ENCODE data around the gene DOCK3.
"Not testable (repeated sequence)": the region's sequence is repeated elsewhere in the genome, so short reads cannot be mapped to it uniquely, and the experiment has no call there.

DOCK3 gene

GRCh38 chr3:51245867-51246266, 571.1 kb downstream of the DOCK3 start:
- H3K4me1 Mint-ChIP-seq = peaks cover 3% of the 10 kb centered on the region
- H3K27me3 Mint-ChIP-seq = peaks cover 6% of the 10 kb centered on the region
- DNase-seq (ENCODE audit: low spot score in 2 of 2) (no peak), ATAC-seq (ENCODE audit: low read depth) (no peak)
- no peaks in the 10 kb centered on the region for H3K9me3 Mint-ChIP-seq
- H3K36me3 Mint-ChIP-seq = no peaks in the 10 kb centered on the region
- no peak overlapping the region for H3K4me3 Mint-ChIP-seq
- no peak overlapping the region for H3K27ac Mint-ChIP-seq

GRCh38 chr3:51257870-51258269, 583.1 kb downstream of the DOCK3 start:
- H3K4me1 Mint-ChIP-seq = no peaks in the 10 kb centered on the region
- H3K27ac Mint-ChIP-seq = no peak overlapping the region
- H3K27me3 Mint-ChIP-seq = peaks cover 16% of the 10 kb centered on the region
- H3K4me3 Mint-ChIP-seq = no peak overlapping the region
- peaks cover 1% of the 10 kb centered on the region for H3K36me3 Mint-ChIP-seq
- peaks cover 4% of the 10 kb centered on the region for H3K9me3 Mint-ChIP-seq
- DNase-seq (ENCODE audit: low spot score in 2 of 2) (no peak), ATAC-seq (ENCODE audit: low read depth) (no peak)

GRCh38 chr3:51264166-51264565, 589.4 kb downstream of the DOCK3 start:
- not testable (repeated sequence) for H3K36me3 Mint-ChIP-seq; DNase-seq (ENCODE audit: low spot score in 2 of 2); ATAC-seq (ENCODE audit: low read depth); H3K27ac Mint-ChIP-seq; H3K9me3 Mint-ChIP-seq; H3K4me3 Mint-ChIP-seq
- Mint-ChIP-seq H3K4me1 (peaks cover 12% of the 10 kb centered on the region), H3K27me3 (peaks cover 17% of the 10 kb centered on the region)

DNA sequence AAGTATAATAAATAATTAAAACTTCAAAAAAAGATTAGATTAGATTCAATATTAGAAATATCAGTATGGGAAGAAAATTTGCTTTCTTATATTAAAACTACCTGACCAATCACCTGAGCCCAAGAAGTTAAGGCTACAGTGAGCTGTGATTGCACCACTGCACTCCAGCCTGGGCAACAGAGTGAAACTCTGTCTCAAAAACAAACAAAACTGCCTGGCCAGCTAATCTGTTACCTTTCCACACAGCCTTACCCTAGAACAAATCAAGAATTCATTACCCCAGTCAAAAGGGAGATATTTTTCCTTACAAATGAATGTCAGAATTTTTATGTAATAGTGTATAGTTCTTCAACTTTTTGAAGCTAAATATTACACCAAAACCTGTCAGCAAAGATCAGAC, 593.4 kb downstream of the DOCK3 start:
- no peak for ATAC-seq (ENCODE audit: low read depth)
- H3K27me3 Mint-ChIP-seq = peaks cover 8% of the 10 kb centered on the region
- peaks cover 12% of the 10 kb centered on the region for H3K4me1 Mint-ChIP-seq
- H3K4me3 Mint-ChIP-seq = no peak overlapping the region
- H3K9me3 Mint-ChIP-seq = peaks cover 6% of the 10 kb centered on the region
- H3K36me3 Mint-ChIP-seq = no peaks in the 10 kb centered on the region
- DNase-seq (ENCODE audit: low spot score in 2 of 2) = no peak
- H3K27ac Mint-ChIP-seq = no peak overlapping the region

GRCh38 chr3:51269466-51269865, 594.7 kb downstream of the DOCK3 start:
- no peak for ATAC-seq (ENCODE audit: low read depth)
- H3K27me3 Mint-ChIP-seq = peaks cover 3% of the 10 kb centered on the region
- H3K27ac Mint-ChIP-seq = no peak overlapping the region
- peaks cover 12% of the 10 kb centered on the region for H3K4me1 Mint-ChIP-seq
- no peak overlapping the region for H3K4me3 Mint-ChIP-seq
- peaks cover 4% of the 10 kb centered on the region for H3K9me3 Mint-ChIP-seq
- no peak for DNase-seq (ENCODE audit: low spot score in 2 of 2)
- H3K36me3 Mint-ChIP-seq = no peaks in the 10 kb centered on the region

- H3K27me3 Mint-ChIP-seq = peaks cover 3% of the 10 kb centered on the region
- peaks cover 5% of the 10 kb centered on the region for H3K4me1 Mint-ChIP-seq
- no peak overlapping the region for H3K4me3 Mint-ChIP-seq
- H3K36me3 Mint-ChIP-seq = no peaks in the 10 kb centered on the region
- no peak overlapping the region for H3K27ac Mint-ChIP-seq
- H3K9me3 Mint-ChIP-seq = peaks cover 4% of the 10 kb centered on the region
- DNase-seq (ENCODE audit: low spot score in 2 of 2) (no peak), ATAC-seq (ENCODE audit: low read depth) (no peak)
Measured at GRCh38 chr3:51270559-51270958, 595.8 kb downstream of the DOCK3 start.

DNA sequence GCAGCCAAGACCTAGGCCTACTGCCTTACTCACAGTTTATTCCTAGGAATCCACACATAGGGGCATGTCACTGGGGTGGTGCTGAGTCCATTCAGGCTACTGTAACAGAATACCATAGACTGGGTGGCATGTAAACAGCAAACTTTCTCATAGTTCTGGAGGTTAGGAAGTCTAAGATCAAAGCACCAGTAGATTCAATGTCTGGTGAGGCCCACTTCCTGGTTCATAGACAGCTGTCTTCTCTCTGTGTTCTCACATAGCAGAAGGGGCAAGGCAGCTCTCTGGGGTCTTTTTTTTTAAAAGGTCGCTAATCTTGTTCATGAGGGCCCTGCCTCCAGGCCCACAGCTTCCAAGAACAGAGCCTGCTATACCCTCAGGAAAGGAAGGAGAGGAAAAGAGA, 596.4 kb downstream of the DOCK3 start:
- H3K4me1 Mint-ChIP-seq = no peaks in the 10 kb centered on the region
- ATAC-seq (ENCODE audit: low read depth) = no peak
- H3K27me3 Mint-ChIP-seq = peaks cover 4% of the 10 kb centered on the region
- no peak overlapping the region for H3K27ac Mint-ChIP-seq
- DNase-seq (ENCODE audit: low spot score in 2 of 2) = no peak
- H3K9me3 Mint-ChIP-seq = peaks cover 3% of the 10 kb centered on the region
- H3K36me3 Mint-ChIP-seq = no peaks in the 10 kb centered on the region
- no peak overlapping the region for H3K4me3 Mint-ChIP-seq

DNA sequence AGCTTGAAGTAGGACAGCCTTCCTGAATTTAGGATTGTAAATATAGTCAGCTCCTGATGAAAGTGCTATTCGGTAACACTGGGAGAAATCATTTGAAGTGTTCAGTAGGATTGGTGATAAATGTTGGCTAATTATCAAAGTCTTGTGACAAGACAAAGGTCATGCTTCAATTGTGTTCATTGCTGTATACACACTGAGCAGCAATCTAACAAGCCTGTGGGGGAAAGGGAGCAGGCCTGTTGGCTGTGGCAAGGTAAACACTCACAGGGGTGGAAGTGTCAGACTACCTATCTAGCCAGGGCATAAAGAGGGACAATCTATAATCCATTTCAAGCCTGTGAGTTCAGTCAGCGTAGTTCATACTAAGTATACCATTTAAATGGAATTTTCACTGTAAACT, 599.3 kb downstream of the DOCK3 start:
- DNase-seq (ENCODE audit: low spot score in 2 of 2) (no peak), ATAC-seq (ENCODE audit: low read depth) (no peak)
- H3K4me1 Mint-ChIP-seq = no peaks in the 10 kb centered on the region
- no peaks in the 10 kb centered on the region for H3K36me3 Mint-ChIP-seq
- H3K9me3 Mint-ChIP-seq = no peaks in the 10 kb centered on the region
- no peak overlapping the region for H3K4me3 Mint-ChIP-seq
- peaks cover 13% of the 10 kb centered on the region for H3K27me3 Mint-ChIP-seq
- H3K27ac Mint-ChIP-seq = no peak overlapping the region

DNA sequence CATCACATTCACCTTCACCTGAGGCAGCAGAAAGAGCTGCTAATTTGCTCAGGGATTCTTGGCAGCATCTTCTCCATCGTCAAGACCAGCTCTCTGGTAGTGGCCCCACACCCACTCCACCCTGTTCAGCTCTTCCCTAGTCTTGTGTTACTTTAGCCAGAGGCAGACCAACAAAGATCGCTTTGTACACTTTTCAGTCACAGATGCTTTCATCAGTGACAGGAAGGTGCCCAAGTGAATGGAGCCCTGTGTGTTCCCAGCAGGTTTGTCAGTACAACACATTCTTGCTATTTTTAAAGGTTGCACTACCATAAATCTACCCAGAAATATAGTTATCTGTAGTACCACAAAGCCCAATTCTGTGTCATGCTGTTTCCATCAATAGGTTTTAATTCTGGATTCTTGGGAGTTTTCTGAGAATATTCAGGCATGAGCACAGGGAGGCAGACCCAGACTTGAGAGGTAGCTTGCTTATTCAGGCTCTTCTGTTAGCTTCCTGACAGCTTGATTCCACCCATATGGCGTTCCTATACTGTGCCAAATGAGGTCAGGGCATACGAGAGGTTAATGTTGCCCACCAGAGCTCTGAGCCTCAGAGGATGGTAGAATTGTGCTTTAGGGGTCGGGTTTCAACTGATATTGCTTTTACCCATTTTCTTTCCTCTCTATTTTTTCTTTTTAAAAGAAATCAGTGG, 600.5 kb downstream of the DOCK3 start:
- Mint-ChIP-seq H3K27ac (no peak overlapping the region), H3K36me3 (no peaks in the 10 kb centered on the region), H3K9me3 (no peaks in the 10 kb centered on the region), H3K4me3 (no peak overlapping the region), H3K4me1 (no peaks in the 10 kb centered on the region), H3K27me3 (peaks cover 13% of the 10 kb centered on the region)
- no peak for DNase-seq (ENCODE audit: low spot score in 2 of 2)
- no peak for ATAC-seq (ENCODE audit: low read depth)

DNA sequence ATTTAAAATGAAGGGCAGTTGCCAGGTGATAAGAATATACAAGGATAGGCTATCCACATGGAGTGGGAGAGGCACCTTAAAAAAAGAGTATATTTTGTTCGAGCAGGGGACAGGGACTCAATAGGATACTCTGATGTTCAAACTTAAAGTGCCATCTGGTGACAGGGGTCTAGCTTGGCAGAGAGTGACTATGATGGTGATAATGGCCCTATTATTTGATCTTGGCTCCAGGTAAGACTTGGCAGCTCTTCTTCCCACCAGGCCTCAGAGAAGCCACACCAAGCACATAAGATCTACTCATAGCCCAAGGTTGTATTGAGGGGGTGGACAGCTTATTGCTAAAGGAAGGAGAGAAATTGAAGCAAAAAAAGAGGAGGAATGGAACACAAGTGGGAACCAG, 601.3 kb downstream of the DOCK3 start:
- Mint-ChIP-seq H3K36me3 (no peaks in the 10 kb centered on the region), H3K4me1 (no peaks in the 10 kb centered on the region), H3K27me3 (peaks cover 13% of the 10 kb centered on the region), H3K27ac (no peak overlapping the region), H3K4me3 (no peak overlapping the region), H3K9me3 (no peaks in the 10 kb centered on the region)
- no peak for ATAC-seq (ENCODE audit: low read depth)
- no peak for DNase-seq (ENCODE audit: low spot score in 2 of 2)

DNA sequence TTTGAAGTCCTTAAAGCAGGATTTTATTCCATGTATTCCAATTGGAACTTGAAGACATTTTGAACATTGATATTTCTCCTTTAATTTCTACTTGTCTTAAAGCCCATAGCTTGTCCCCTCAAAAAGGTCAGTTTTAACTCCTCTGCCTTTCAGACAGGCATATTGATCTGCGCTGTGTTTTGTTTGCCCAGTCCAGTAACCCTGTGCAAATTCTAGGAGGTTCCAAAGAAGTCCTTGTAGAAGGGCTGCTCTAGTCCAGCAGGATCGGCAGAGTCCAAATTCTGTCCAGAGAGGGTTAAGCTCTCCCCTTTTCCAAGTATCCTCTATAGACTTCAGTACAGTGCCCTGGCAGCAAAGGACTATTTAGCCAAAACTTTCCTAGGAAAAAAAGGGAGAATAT, 604.7 kb downstream of the DOCK3 start:
- H3K36me3 Mint-ChIP-seq = no peaks in the 10 kb centered on the region
- H3K27me3 Mint-ChIP-seq = peaks cover 15% of the 10 kb centered on the region
- H3K4me3 Mint-ChIP-seq = no peak overlapping the region
- no peak for DNase-seq (ENCODE audit: low spot score in 2 of 2)
- no peaks in the 10 kb centered on the region for H3K4me1 Mint-ChIP-seq
- peaks cover 2% of the 10 kb centered on the region for H3K9me3 Mint-ChIP-seq
- H3K27ac Mint-ChIP-seq = no peak overlapping the region
- ATAC-seq (ENCODE audit: low read depth) = no peak

GRCh38 chr3:51280176-51280575, 605.4 kb downstream of the DOCK3 start:
- no peaks in the 10 kb centered on the region for H3K4me1 Mint-ChIP-seq
- ATAC-seq (ENCODE audit: low read depth) (no peak), DNase-seq (ENCODE audit: low spot score in 2 of 2) (no peak)
- H3K9me3 Mint-ChIP-seq = peaks cover 4% of the 10 kb centered on the region
- H3K27ac Mint-ChIP-seq = no peak overlapping the region
- no peak overlapping the region for H3K4me3 Mint-ChIP-seq
- peaks cover 15% of the 10 kb centered on the region for H3K27me3 Mint-ChIP-seq
- no peaks in the 10 kb centered on the region for H3K36me3 Mint-ChIP-seq

DNA sequence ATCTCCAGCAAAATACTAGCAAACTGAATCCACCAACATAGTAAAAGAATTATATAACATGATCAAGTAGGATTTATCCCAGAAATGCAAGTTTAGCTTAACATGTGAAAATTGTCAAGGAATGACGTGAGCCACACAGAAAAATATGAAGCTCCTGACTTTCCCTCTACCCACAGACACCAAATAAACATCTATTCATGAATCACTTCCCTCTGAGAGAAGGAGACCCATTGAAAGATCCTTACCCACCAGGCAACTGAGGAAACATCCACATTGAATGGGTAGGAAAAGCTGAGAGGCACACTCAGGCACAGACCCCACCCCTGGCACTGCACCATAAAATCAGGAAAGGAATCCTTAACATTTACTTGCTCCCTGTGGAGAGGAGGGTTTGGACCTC, 608.2 kb downstream of the DOCK3 start:
- Mint-ChIP-seq H3K9me3 (peaks cover 6% of the 10 kb centered on the region), H3K27ac (no peak overlapping the region), H3K27me3 (peaks cover 5% of the 10 kb centered on the region), H3K4me1 (no peaks in the 10 kb centered on the region), H3K4me3 (no peak overlapping the region), H3K36me3 (peaks cover 3% of the 10 kb centered on the region)
- no peak for DNase-seq (ENCODE audit: low spot score in 2 of 2)
- ATAC-seq (ENCODE audit: low read depth) = no peak

DNA sequence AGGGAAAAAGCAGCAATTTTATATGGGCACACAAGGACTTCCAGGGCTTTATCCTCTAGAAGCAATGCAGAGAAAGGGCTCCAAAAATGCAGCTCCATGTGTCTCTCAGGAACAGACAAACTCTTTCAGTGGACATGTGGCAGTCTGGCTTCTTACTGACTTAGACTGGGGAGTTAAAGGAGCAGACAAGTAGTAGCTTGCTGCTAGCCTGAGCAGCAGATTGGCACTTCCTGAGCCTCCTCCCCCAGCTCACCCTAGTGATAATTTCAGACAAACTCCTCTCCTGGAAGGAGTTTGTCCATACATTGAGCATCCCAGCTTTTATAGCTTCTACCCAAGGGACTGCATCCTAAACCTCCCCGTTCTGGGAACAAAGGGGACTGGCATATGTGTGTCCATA, 608.7 kb downstream of the DOCK3 start:
- no peaks in the 10 kb centered on the region for H3K4me1 Mint-ChIP-seq
- H3K4me3 Mint-ChIP-seq = no peak overlapping the region
- H3K27ac Mint-ChIP-seq = no peak overlapping the region
- peaks cover 6% of the 10 kb centered on the region for H3K9me3 Mint-ChIP-seq
- peaks cover 3% of the 10 kb centered on the region for H3K36me3 Mint-ChIP-seq
- DNase-seq (ENCODE audit: low spot score in 2 of 2) = no peak
- ATAC-seq (ENCODE audit: low read depth) = no peak
- H3K27me3 Mint-ChIP-seq = peaks cover 5% of the 10 kb centered on the region

DNA sequence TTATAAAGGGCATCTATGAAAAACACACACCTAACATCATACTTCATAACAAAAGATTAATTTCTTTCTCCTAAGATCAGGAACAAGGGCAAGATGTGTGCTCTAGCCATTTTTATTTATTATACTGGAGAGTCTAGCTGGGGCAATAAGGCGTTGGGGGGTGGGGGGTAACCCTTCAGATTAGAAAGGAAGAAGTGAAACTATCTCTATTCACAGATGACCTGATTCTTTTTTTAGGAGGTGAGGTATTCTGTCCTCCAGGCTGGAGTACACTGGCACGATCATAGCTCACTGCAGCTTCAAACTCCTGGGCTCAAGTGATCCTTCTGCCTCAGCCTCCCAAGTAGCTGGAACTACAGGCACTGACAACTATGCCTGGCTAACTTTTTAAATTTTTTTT, 620.9 kb downstream of the DOCK3 start:
- Mint-ChIP-seq H3K27me3 (peaks cover 3% of the 10 kb centered on the region), H3K27ac (no peak overlapping the region), H3K4me3 (no peak overlapping the region), H3K9me3 (peaks cover 8% of the 10 kb centered on the region), H3K36me3 (no peaks in the 10 kb centered on the region), H3K4me1 (peaks cover 6% of the 10 kb centered on the region)
- no peak for DNase-seq (ENCODE audit: low spot score in 2 of 2)
- peak; percentile 90 for ATAC-seq (ENCODE audit: low read depth)

All from memory B cell (primary cell).